Measurements from ENCODE around the gene FGF4. TPM values are rescaled to one million over a fixed set of nuclear protein-coding genes. Genes with fewer than 3 reads are reported as not detected.

Gene FGF4
- total RNA-seq, 1 donor from 2014 or later: not detected

DNA sequence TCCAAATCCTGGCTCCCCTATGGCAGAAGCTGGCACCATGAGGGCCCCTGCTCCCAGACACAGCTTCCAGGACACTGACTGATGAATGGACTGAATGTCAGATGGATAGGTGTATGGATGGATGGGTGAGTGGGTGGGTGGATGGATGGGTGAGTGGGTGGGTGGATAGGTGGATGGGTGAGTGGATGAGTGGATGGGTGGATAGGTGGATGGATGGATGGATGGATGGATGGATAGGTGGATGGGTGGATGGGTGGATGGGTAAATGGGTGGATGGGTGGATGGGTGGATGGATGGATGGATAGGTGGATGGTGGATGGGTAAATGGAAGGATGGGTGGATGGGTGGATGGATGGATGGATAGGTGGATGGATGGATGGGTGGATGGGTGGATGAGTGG, 39.8 kb upstream of the FGF4 start:
- no peaks in the 10 kb centered on the region for H3K36me3 Mint-ChIP-seq (ENCODE audit: low read depth)
- H3K9me3 Mint-ChIP-seq: no peaks in the 10 kb centered on the region
- intact Hi-C loops (cut with micrococcal nuclease): no loop called here
- H3K4me1 Mint-ChIP-seq (ENCODE audit: low read depth): no peaks in the 10 kb centered on the region
- no peak overlapping the region for H3K4me3 Mint-ChIP-seq
- no peak overlapping the region for H3K27ac Mint-ChIP-seq
- DNase-seq (ENCODE audit: low spot score): no peak
- peaks cover 16% of the 10 kb centered on the region for H3K27me3 Mint-ChIP-seq (ENCODE audit: insufficient read depth)

GRCh38 chr11:69814411-69814810, 39.3 kb upstream of the FGF4 start:
- Mint-ChIP-seq H3K4me1 (ENCODE audit: low read depth) (no peaks in the 10 kb centered on the region), H3K4me3 (no peak overlapping the region), H3K9me3 (no peaks in the 10 kb centered on the region), H3K36me3 (ENCODE audit: low read depth) (no peaks in the 10 kb centered on the region), H3K27me3 (ENCODE audit: insufficient read depth) (peaks cover 12% of the 10 kb centered on the region), H3K27ac (no peak overlapping the region)
- intact Hi-C loops (cut with micrococcal nuclease): no loop called here
- no peak for DNase-seq (ENCODE audit: low spot score)

GRCh38 chr11:69813839-69814238, 38.7 kb upstream of the FGF4 start:
- no peaks in the 10 kb centered on the region for H3K9me3 Mint-ChIP-seq
- H3K27ac Mint-ChIP-seq: no peak overlapping the region
- H3K4me1 Mint-ChIP-seq (ENCODE audit: low read depth): no peaks in the 10 kb centered on the region
- H3K36me3 Mint-ChIP-seq (ENCODE audit: low read depth): no peaks in the 10 kb centered on the region
- DNase-seq (ENCODE audit: low spot score): no peak
- no peak overlapping the region for H3K4me3 Mint-ChIP-seq
- H3K27me3 Mint-ChIP-seq (ENCODE audit: insufficient read depth): peaks cover 11% of the 10 kb centered on the region
- intact Hi-C loops (cut with micrococcal nuclease): no loop called here

GRCh38 chr11:69812946-69813345, 37.8 kb upstream of the FGF4 start:
- Mint-ChIP-seq H3K9me3 (no peaks in the 10 kb centered on the region), H3K4me3 (no peak overlapping the region), H3K27ac (no peak overlapping the region), H3K27me3 (ENCODE audit: insufficient read depth) (peaks cover 13% of the 10 kb centered on the region), H3K36me3 (ENCODE audit: low read depth) (no peaks in the 10 kb centered on the region), H3K4me1 (ENCODE audit: low read depth) (no peaks in the 10 kb centered on the region)
- intact Hi-C loops (cut with micrococcal nuclease): no loop called here
- DNase-seq (ENCODE audit: low spot score): no peak

DNA sequence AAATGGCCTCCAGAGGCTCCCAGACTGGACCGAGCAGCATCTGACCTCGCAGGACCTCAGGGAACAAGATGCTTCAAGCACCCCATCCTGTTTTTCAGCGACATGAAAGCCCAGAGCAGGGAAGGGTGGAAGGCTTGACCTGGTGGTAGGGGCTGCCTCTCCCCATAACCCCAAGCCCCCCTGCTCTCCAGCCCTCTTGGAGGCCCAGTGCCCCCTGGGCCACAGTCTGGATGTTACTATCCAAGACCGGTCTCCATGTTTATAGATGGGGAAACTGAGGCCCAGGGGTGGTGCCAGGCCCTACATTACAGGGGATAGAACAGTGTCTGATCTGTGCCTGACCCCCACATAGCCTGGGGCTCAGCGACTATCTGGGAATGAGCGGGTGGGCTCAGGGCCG, 37.1 kb upstream of the FGF4 start:
- intact Hi-C loops (cut with micrococcal nuclease): no loop called here
- H3K4me1 Mint-ChIP-seq (ENCODE audit: low read depth): no peaks in the 10 kb centered on the region
- no peaks in the 10 kb centered on the region for H3K36me3 Mint-ChIP-seq (ENCODE audit: low read depth)
- no peaks in the 10 kb centered on the region for H3K9me3 Mint-ChIP-seq
- no peak for DNase-seq (ENCODE audit: low spot score)
- no peak overlapping the region for H3K4me3 Mint-ChIP-seq
- H3K27ac Mint-ChIP-seq: no peak overlapping the region
- H3K27me3 Mint-ChIP-seq (ENCODE audit: insufficient read depth): peaks cover 16% of the 10 kb centered on the region

GRCh38 chr11:69811431-69811830, 36.3 kb upstream of the FGF4 start:
- Mint-ChIP-seq H3K36me3 (ENCODE audit: low read depth) (no peaks in the 10 kb centered on the region), H3K4me3 (no peak overlapping the region), H3K27me3 (ENCODE audit: insufficient read depth) (peaks cover 14% of the 10 kb centered on the region), H3K9me3 (no peaks in the 10 kb centered on the region), H3K4me1 (ENCODE audit: low read depth) (no peaks in the 10 kb centered on the region), H3K27ac (no peak overlapping the region)
- no peak for DNase-seq (ENCODE audit: low spot score)
- intact Hi-C loops (cut with micrococcal nuclease): no loop called here

DNA sequence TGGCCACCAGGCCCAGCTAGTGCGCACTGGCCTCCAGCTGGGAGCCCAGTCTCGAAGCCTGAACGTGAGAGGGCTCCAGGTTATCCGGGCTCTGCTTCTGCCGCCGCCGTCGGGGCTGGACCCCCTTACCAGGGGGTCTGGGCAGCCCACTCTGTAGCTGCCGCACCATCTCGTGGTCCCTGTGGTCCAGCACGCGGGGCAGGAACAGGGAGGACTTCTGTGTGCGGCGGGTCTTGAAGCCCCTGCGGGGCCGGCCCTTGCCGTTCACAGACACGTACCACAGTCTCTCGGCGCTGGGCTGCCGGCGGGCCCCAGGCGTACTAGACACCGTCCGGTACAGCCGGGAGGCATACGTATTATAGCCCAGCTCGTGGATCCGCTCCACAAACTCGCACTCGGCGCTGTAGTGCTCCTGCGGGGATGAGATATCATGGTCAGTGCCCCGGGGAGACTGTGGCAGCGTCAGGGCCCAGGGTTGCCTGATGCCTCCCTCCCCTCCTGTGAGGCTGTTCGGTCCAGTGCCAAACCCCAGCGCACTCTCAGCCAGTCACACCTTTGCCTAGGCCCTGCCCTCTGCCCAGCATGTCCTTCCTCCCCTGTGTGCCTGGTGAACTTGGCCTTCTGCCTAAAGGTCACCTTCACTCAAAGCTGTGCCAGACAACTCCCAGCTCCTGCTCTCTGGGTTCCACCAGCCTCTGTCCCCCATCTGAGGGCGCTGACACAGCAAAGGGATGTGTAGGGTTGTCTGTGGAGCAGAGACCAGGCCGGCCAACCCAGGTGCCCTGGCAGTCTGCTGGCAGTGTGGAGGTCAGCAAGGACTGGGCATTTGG, 35.4 kb upstream of the FGF4 start:
- no peak overlapping the region for H3K4me3 Mint-ChIP-seq
- DNase-seq (ENCODE audit: low spot score): no peak
- H3K27me3 Mint-ChIP-seq (ENCODE audit: insufficient read depth): peaks cover 8% of the 10 kb centered on the region
- H3K36me3 Mint-ChIP-seq (ENCODE audit: low read depth): no peaks in the 10 kb centered on the region
- intact Hi-C loops (cut with micrococcal nuclease): no loop called here
- no peak overlapping the region for H3K27ac Mint-ChIP-seq
- no peaks in the 10 kb centered on the region for H3K4me1 Mint-ChIP-seq (ENCODE audit: low read depth)
- H3K9me3 Mint-ChIP-seq: no peaks in the 10 kb centered on the region

DNA sequence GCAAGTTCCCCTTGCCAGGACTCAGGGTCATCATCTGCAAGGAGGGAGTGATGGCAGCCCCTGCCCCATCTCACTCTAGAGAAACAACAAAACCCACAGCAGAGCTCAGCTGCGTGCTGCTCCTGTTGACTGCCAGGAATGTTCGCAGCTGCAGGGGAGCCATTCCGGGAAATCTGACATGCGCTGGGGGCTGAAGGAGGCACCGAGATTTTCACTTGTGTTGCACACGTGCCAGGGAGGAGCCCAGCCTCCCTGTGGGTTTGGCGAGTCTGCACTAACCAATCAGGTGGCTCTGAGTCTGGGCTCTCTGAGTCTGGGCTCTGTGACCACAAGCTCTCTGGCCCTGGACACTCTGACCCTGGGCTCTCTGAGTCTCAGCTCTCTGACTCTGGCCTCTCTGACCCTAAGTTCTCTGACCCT, 33.5 kb upstream of the FGF4 start:
- no peaks in the 10 kb centered on the region for H3K9me3 Mint-ChIP-seq
- no peak overlapping the region for H3K27ac Mint-ChIP-seq
- intact Hi-C loops (cut with micrococcal nuclease): no loop called here
- no peak for DNase-seq (ENCODE audit: low spot score)
- H3K36me3 Mint-ChIP-seq (ENCODE audit: low read depth): no peaks in the 10 kb centered on the region
- H3K27me3 Mint-ChIP-seq (ENCODE audit: insufficient read depth): peaks cover 5% of the 10 kb centered on the region
- no peak overlapping the region for H3K4me3 Mint-ChIP-seq
- no peaks in the 10 kb centered on the region for H3K4me1 Mint-ChIP-seq (ENCODE audit: low read depth)

GRCh38 chr11:69807106-69807815, 32.1 kb upstream of the FGF4 start:
- no peak for DNase-seq (ENCODE audit: low spot score)
- Mint-ChIP-seq H3K27ac (no peak overlapping the region), H3K4me3 (no peak overlapping the region), H3K36me3 (ENCODE audit: low read depth) (no peaks in the 10 kb centered on the region), H3K4me1 (ENCODE audit: low read depth) (no peaks in the 10 kb centered on the region), H3K27me3 (ENCODE audit: insufficient read depth) (peaks cover 5% of the 10 kb centered on the region), H3K9me3 (no peaks in the 10 kb centered on the region)
- intact Hi-C loops (cut with micrococcal nuclease): no loop called here

DNA sequence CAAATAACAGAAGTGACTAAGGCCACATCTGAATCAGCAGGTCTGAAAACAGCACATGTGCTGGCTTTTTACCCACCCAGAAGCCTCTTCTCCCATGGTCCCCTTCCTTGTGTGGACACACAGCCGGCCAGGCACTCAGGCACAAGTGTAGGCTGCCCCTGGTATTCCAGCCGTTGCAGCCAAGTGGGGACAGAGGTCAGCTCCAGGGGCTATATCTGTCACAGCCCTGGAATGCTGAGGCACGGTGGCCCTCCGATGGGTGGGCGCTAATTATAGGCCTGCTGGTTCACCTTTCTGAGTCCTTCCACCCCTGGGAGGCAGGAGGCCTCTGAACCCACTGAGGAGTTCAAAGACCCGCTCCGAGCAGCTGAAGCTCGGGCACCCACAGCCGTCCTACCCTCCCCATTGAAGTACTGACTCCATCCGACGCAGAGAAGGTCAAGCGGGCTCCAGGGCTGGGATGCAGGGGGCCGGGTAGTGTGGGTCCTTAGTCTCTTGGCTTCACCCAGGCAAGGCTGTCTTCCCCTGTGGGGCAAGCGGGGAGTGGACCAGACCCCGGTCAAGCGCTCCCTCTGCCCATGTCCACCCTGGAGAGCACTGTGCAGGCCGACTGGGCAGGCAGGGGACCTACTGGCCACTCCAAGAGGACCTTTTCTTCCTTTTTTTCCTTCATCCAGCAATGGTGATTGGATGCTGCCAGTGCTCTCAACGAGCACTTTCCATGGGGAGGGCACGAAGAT, 29.8 kb upstream of the FGF4 start:
- Mint-ChIP-seq H3K4me3 (no peak overlapping the region), H3K4me1 (ENCODE audit: low read depth) (no peaks in the 10 kb centered on the region), H3K9me3 (no peaks in the 10 kb centered on the region), H3K27me3 (ENCODE audit: insufficient read depth) (peaks cover 5% of the 10 kb centered on the region), H3K27ac (no peak overlapping the region), H3K36me3 (ENCODE audit: low read depth) (no peaks in the 10 kb centered on the region)
- intact Hi-C loops (cut with micrococcal nuclease): no loop called here
- no peak for DNase-seq (ENCODE audit: low spot score)

- DNase-seq (ENCODE audit: low spot score): no peak
- Mint-ChIP-seq H3K36me3 (ENCODE audit: low read depth) (no peaks in the 10 kb centered on the region), H3K4me1 (ENCODE audit: low read depth) (no peaks in the 10 kb centered on the region), H3K4me3 (no peak overlapping the region), H3K27me3 (ENCODE audit: insufficient read depth) (peaks cover 5% of the 10 kb centered on the region), H3K9me3 (no peaks in the 10 kb centered on the region), H3K27ac (no peak overlapping the region)
- intact Hi-C loops (cut with micrococcal nuclease): no loop called here
These were observed 28.6 kb upstream of the FGF4 start for GRCh38 chr11:69803604-69804218.

- Mint-ChIP-seq H3K4me1 (ENCODE audit: low read depth) (no peaks in the 10 kb centered on the region), H3K9me3 (no peaks in the 10 kb centered on the region), H3K27ac (no peak overlapping the region), H3K4me3 (no peak overlapping the region), H3K36me3 (ENCODE audit: low read depth) (no peaks in the 10 kb centered on the region), H3K27me3 (ENCODE audit: insufficient read depth) (peaks cover 3% of the 10 kb centered on the region)
- intact Hi-C loops (cut with micrococcal nuclease): no loop called here
- no peak for DNase-seq (ENCODE audit: low spot score)
These were observed 27.9 kb upstream of the FGF4 start for GRCh38 chr11:69803022-69803421.

- Mint-ChIP-seq H3K27me3 (ENCODE audit: insufficient read depth) (peaks cover 2% of the 10 kb centered on the region), H3K9me3 (no peaks in the 10 kb centered on the region), H3K4me1 (ENCODE audit: low read depth) (no peaks in the 10 kb centered on the region), H3K4me3 (no peak overlapping the region), H3K27ac (no peak overlapping the region), H3K36me3 (ENCODE audit: low read depth) (no peaks in the 10 kb centered on the region)
- no peak for DNase-seq (ENCODE audit: low spot score)
- intact Hi-C loops (cut with micrococcal nuclease): no loop called here
These were observed 27.4 kb upstream of the FGF4 start for GRCh38 chr11:69802590-69802989.
